Neural cell (in vitro differentiated cells): ENCODE measurements around the gene HOXC5. TPM values are rescaled to one million over a fixed set of nuclear protein-coding genes. Genes with fewer than 3 reads are reported as not detected.

ENCODE experiments used
- H2AFZ ChIP-seq: fragments of 200-600, 300-800 bp; sonication (generic), shearing (Covaris generic); 2 replicates; pipeline ENCODE4 v1.6.0; 2014; ENCODE audit warnings: low read depth, mild to moderate bottlenecking, antibody characterized with exemption, low read length, moderate library complexity
- H3F3A ChIP-seq: fragments of 200-600 bp; shearing (Covaris generic); 2 replicates; pipeline ENCODE4 v1.6.1; 2016; ENCODE audit warnings: mild to moderate bottlenecking, moderate library complexity, mixed read lengths, antibody characterized with exemption, low read length; ENCODE audit not compliant: insufficient read depth, poor library complexity, severe bottlenecking
- H3K27ac ChIP-seq: fragments of 200-600, 300-800 bp; sonication (generic), shearing (Covaris generic); 2 replicates; pipeline ENCODE4 v1.5.1; 2014; ENCODE audit warnings: mild to moderate bottlenecking, low read length, moderate library complexity
- H3K27me3 ChIP-seq: fragments of 300-800, 200-600 bp; sonication (generic), shearing (Covaris generic); 2 replicates; pipeline ENCODE4 v1.6.0; 2014; ENCODE audit warnings: mild to moderate bottlenecking, low read depth, low read length, moderate library complexity; ENCODE audit not compliant: insufficient read depth
- H3K36me3 ChIP-seq: fragments of 300-800, 200-600 bp; sonication (generic), shearing (Covaris generic); 2 replicates; pipeline ENCODE4 v1.5.1; 2014; ENCODE audit warnings: mild to moderate bottlenecking, antibody characterized with exemption, low read length, moderate library complexity; ENCODE audit not compliant: insufficient read depth
- H3K4me2 ChIP-seq: fragments of 300-800, 200-600 bp; sonication (generic), shearing (Covaris generic); 2 replicates; pipeline ENCODE4 v1.6.0; 2014; ENCODE audit warnings: mild to moderate bottlenecking, low read length
- H3K4me3 ChIP-seq: fragments of 300-800, 200-600 bp; sonication (generic), shearing (Covaris generic); 2 replicates; pipeline ENCODE4 v1.5.1; 2014; ENCODE audit warnings: mild to moderate bottlenecking, low read length, moderate library complexity
- H3K79me2 ChIP-seq: fragments of 200-600 bp; shearing (Covaris generic); replicated peaks from 2 replicates; pipeline ENCODE4 v1.6.0; 2014; ENCODE audit warnings: mild to moderate bottlenecking, low read length, moderate library complexity; ENCODE audit not compliant: insufficient read depth
- H3K9ac ChIP-seq: fragments of 300-800, 200-600 bp; sonication (generic), shearing (Covaris generic); 2 replicates; pipeline ENCODE4 v1.6.1; 2016; ENCODE audit warnings: mild to moderate bottlenecking, low read length, mixed read lengths
- H3K9me2 ChIP-seq: fragments of 200-600 bp; shearing (Covaris generic); 2 replicates; pipeline ENCODE4 v1.6.1; 2016; ENCODE audit warnings: mild to moderate bottlenecking, low read length, mixed read lengths; ENCODE audit not compliant: insufficient read depth
- H3K9me3 ChIP-seq: fragments of 200-600, 300-800 bp; sonication (generic), shearing (Covaris generic); 2 replicates; pipeline ENCODE4 v1.6.1; 2016; ENCODE audit warnings: mild to moderate bottlenecking, mixed run types, low read length, moderate library complexity, mixed read lengths
- H4K20me1 ChIP-seq: fragments of 200-600 bp; shearing (Covaris generic); 2 replicates; pipeline ENCODE4 v1.6.1; 2016; ENCODE audit warnings: mild to moderate bottlenecking, mixed run types; ENCODE audit not compliant: insufficient read depth
- EP300 ChIP-seq: fragments of 450-650 bp; conservative IDR thresholded peaks from 2 replicates; pipeline ENCODE4 v1.6.1; 2014; ENCODE audit warnings: antibody characterized with exemption, mild to moderate bottlenecking, moderate library complexity; ENCODE audit not compliant: poor library complexity, severe bottlenecking
- EZH2 ChIP-seq: fragments of 200-600, 300-800 bp; shearing (Covaris generic), sonication (generic); IDR thresholded peaks from 2 replicates; pipeline ENCODE4 v1.6.1; 2014; ENCODE audit warnings: antibody characterized with exemption, low read length, borderline replicate concordance, mild to moderate bottlenecking; ENCODE audit not compliant: insufficient read depth, poor library complexity, severe bottlenecking
- MXI1 ChIP-seq: fragments of 450-650 bp; conservative IDR thresholded peaks from 2 replicates; pipeline ENCODE4 v1.6.1; 2014; ENCODE audit warnings: antibody characterized with exemption, mild to moderate bottlenecking; ENCODE audit not compliant: poor library complexity, severe bottlenecking
- POLR2AphosphoS5 ChIP-seq: IDR thresholded peaks from 2 replicates; pipeline ENCODE4 v1.6.1; 2012
- RAD21 ChIP-seq: fragments of 450-650 bp; conservative IDR thresholded peaks from 2 replicates; pipeline ENCODE4 v1.6.1; 2014; ENCODE audit warnings: antibody characterized with exemption, mild to moderate bottlenecking, moderate library complexity
- SMC3 ChIP-seq: fragments of 450-650 bp; conservative IDR thresholded peaks from 2 replicates; pipeline ENCODE4 v1.6.1; 2014; ENCODE audit warnings: antibody characterized with exemption, mild to moderate bottlenecking, moderate library complexity; ENCODE audit not compliant: poor library complexity
- TAF1 ChIP-seq: IDR thresholded peaks from 2 replicates; pipeline ENCODE4 v1.6.1; 2012; ENCODE audit warnings: low read depth
- polyA plus RNA-seq: library from polyadenylated mRNA; depleted of rRNA; stranded (reverse); fragments of >200 nt; gene quantifications from 2 replicates; pipeline ENCODE4 v1.2.3, GENCODE V29; 2014
- TF ChIP-seq, protein P1 (sequence below): fragments of 450-650 bp; IDR thresholded peaks from 2 replicates; pipeline ENCODE4 v1.5.1; 2014; ENCODE audit warnings: antibody characterized with exemption, mild to moderate bottlenecking, moderate library complexity; ENCODE audit not compliant: poor library complexity, severe bottlenecking
- TF ChIP-seq, protein P2 (sequence below): IDR thresholded peaks from 2 replicates; pipeline ENCODE4 v1.6.1; 2012; ENCODE audit warnings: borderline replicate concordance

HOXC5 gene
- polyA plus RNA-seq, 1 donor from 2014 or later = not detected

DNA sequence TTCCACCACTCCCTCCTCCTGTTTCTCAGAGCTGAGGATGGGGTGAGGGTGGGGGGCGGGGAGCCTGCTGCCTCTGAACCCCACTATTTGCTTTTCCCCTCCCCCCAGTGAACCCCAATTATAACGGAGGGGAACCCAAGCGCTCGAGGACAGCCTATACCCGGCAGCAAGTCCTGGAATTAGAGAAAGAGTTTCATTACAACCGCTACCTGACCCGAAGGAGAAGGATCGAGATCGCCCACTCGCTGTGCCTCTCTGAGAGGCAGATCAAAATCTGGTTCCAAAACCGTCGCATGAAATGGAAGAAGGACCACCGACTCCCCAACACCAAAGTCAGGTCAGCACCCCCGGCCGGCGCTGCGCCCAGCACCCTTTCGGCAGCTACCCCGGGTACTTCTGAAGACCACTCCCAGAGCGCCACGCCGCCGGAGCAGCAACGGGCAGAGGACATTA is 21.9 kb downstream of the HOXC5 start:
- Histone ChIP-seq H3K9ac (no peak overlapping the region), H3K27me3 (peaks cover 99% of the 10 kb centered on the region), H3K4me3 (no peak overlapping the region), H3K4me2 (no peak overlapping the region), H3K9me2 (no peaks in the 10 kb centered on the region), H3K27ac (no peak overlapping the region), H4K20me1 (no peaks in the 10 kb centered on the region), H3K36me3 (no peaks in the 10 kb centered on the region), H3K79me2 (no peaks in the 10 kb centered on the region), H2AFZ (no peak overlapping the region), H3F3A (no peaks in the 10 kb centered on the region), H3K9me3 (no peaks in the 10 kb centered on the region)
- TF ChIP-seq RAD21 (no peak), EZH2 (no peak), EP300 (no peak), SMC3 (no peak), MXI1 (no peak), POLR2AphosphoS5 (no peak), TAF1 (no peak)
- TF ChIP-seq, protein P1, sequence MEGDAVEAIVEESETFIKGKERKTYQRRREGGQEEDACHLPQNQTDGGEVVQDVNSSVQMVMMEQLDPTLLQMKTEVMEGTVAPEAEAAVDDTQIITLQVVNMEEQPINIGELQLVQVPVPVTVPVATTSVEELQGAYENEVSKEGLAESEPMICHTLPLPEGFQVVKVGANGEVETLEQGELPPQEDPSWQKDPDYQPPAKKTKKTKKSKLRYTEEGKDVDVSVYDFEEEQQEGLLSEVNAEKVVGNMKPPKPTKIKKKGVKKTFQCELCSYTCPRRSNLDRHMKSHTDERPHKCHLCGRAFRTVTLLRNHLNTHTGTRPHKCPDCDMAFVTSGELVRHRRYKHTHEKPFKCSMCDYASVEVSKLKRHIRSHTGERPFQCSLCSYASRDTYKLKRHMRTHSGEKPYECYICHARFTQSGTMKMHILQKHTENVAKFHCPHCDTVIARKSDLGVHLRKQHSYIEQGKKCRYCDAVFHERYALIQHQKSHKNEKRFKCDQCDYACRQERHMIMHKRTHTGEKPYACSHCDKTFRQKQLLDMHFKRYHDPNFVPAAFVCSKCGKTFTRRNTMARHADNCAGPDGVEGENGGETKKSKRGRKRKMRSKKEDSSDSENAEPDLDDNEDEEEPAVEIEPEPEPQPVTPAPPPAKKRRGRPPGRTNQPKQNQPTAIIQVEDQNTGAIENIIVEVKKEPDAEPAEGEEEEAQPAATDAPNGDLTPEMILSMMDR = no peak
- TF ChIP-seq, protein P2, sequence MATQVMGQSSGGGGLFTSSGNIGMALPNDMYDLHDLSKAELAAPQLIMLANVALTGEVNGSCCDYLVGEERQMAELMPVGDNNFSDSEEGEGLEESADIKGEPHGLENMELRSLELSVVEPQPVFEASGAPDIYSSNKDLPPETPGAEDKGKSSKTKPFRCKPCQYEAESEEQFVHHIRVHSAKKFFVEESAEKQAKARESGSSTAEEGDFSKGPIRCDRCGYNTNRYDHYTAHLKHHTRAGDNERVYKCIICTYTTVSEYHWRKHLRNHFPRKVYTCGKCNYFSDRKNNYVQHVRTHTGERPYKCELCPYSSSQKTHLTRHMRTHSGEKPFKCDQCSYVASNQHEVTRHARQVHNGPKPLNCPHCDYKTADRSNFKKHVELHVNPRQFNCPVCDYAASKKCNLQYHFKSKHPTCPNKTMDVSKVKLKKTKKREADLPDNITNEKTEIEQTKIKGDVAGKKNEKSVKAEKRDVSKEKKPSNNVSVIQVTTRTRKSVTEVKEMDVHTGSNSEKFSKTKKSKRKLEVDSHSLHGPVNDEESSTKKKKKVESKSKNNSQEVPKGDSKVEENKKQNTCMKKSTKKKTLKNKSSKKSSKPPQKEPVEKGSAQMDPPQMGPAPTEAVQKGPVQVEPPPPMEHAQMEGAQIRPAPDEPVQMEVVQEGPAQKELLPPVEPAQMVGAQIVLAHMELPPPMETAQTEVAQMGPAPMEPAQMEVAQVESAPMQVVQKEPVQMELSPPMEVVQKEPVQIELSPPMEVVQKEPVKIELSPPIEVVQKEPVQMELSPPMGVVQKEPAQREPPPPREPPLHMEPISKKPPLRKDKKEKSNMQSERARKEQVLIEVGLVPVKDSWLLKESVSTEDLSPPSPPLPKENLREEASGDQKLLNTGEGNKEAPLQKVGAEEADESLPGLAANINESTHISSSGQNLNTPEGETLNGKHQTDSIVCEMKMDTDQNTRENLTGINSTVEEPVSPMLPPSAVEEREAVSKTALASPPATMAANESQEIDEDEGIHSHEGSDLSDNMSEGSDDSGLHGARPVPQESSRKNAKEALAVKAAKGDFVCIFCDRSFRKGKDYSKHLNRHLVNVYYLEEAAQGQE = no peak

DNA sequence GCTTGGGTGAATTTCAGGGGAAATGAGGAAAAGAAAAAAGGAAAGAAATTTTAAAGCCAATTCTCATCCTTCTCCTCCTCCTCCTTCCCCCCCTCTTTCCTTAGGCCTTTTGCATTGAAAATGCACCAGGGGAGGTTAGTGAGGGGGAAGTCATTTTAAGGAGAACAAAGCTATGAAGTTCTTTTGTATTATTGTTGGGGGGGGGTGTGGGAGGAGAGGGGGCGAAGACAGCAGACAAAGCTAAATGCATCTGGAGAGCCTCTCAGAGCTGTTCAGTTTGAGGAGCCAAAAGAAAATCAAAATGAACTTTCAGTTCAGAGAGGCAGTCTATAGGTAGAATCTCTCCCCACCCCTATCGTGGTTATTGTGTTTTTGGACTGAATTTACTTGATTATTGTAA is 22.7 kb downstream of the HOXC5 start:
- no peak overlapping the region for H3K9ac ChIP-seq
- TF ChIP-seq MXI1 = no peak
- no peak overlapping the region for H3K27ac ChIP-seq
- no peaks in the 10 kb centered on the region for H3F3A ChIP-seq
- peaks cover 99% of the 10 kb centered on the region for H3K27me3 ChIP-seq
- no peaks in the 10 kb centered on the region for H4K20me1 ChIP-seq
- no peak overlapping the region for H3K4me3 ChIP-seq
- H3K79me2 ChIP-seq = no peaks in the 10 kb centered on the region
- H3K4me2 ChIP-seq = no peak overlapping the region
- H3K9me2 ChIP-seq = no peaks in the 10 kb centered on the region
- H3K36me3 ChIP-seq = no peaks in the 10 kb centered on the region
- H3K9me3 ChIP-seq = no peaks in the 10 kb centered on the region
- H2AFZ ChIP-seq = no peak overlapping the region

DNA sequence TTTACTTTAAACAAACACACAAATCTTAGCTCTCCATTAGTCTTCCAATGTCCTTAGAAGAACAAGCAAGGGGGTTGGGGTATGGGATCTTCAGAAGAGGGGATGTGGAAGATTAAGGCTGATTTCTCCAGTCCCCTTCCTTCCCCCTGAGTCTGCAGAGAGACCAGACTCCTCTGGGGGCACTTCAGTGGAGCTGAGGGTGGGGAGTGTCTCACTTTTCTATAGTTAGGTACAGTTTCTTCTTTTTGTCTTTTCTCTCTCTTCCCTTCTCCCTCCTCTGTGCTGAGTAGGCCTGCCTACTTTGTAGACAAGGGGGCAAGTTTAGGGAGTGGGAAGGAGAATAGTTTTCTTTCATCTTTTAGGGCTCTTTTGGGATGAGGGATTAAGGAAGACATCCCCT is 23.3 kb downstream of the HOXC5 start:
- Histone ChIP-seq H3K9me2 (no peaks in the 10 kb centered on the region), H3K79me2 (no peaks in the 10 kb centered on the region), H4K20me1 (no peaks in the 10 kb centered on the region), H3K4me3 (no peak overlapping the region), H3K36me3 (no peaks in the 10 kb centered on the region), H3K4me2 (no peak overlapping the region), H3K9ac (no peak overlapping the region), H3F3A (no peaks in the 10 kb centered on the region), H3K27me3 (peaks cover 99% of the 10 kb centered on the region), H3K9me3 (no peaks in the 10 kb centered on the region), H2AFZ (no peak overlapping the region), H3K27ac (no peak overlapping the region)
- TF ChIP-seq SMC3 = no peak
